Upper lobe of left lung (tissue), 4 donors: ENCODE data around the gene KCTD1.

Experiments used
- POLR2A ChIP-seq, 4 donors: fragments of 450-650 bp; IDR thresholded peaks; one replicate each; pipeline ENCODE4 v1.5.1; 2016 to 2017; ENCODE audit warnings: antibody characterized with exemption in 4 of 4, mild to moderate bottlenecking in 2 of 4
- TF ChIP-seq, protein P1 (sequence below), 6 experiments: fragments of 450-650 bp in 4 of 6; fragments of 200-600 bp in 2 of 6; sonication (generic) in 2 of 6; IDR thresholded peaks; one replicate each; pipeline ENCODE4 v1.5.1; 2016 to 2019; ENCODE audit warnings: antibody characterized with exemption in 6 of 6

DNA sequence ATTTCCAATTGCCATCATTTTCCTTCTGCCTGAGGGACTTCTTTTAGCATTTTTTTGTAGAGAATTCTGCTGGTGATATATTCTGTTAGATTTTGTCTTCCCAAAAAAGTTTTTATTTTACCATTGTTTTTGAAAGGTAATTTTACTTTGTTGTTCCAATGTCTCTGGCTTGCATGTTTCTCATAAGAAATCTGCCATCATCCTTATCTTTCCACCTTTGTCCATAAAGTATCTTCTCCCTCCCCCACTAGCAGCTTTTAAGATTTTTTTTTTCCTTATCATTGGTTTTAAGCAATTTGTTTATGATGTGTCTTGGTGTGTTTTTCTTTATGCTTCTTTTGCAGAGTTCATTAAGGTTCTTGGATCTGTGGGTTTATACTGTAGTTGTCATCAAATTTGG lies 104.5 kb downstream of the KCTD1 start:
- TF ChIP-seq, protein P1, sequence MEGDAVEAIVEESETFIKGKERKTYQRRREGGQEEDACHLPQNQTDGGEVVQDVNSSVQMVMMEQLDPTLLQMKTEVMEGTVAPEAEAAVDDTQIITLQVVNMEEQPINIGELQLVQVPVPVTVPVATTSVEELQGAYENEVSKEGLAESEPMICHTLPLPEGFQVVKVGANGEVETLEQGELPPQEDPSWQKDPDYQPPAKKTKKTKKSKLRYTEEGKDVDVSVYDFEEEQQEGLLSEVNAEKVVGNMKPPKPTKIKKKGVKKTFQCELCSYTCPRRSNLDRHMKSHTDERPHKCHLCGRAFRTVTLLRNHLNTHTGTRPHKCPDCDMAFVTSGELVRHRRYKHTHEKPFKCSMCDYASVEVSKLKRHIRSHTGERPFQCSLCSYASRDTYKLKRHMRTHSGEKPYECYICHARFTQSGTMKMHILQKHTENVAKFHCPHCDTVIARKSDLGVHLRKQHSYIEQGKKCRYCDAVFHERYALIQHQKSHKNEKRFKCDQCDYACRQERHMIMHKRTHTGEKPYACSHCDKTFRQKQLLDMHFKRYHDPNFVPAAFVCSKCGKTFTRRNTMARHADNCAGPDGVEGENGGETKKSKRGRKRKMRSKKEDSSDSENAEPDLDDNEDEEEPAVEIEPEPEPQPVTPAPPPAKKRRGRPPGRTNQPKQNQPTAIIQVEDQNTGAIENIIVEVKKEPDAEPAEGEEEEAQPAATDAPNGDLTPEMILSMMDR (IDR thresholded peaks at IDR 0.05), result no peak
- TF ChIP-seq POLR2A (IDR thresholded peaks at IDR 0.05), result no peak
